ENCODE results near the gene UCK2.

GRCh38 chr1:165851034-165851658 is 23.7 kb downstream of the UCK2 start:
- TF ChIP-seq TARDBP (IDR thresholded peaks at IDR 0.05) (no peak), FOXM1 (IDR thresholded peaks at IDR 0.05; ENCODE audit: borderline replicate concordance) (no peak), ELF4 (IDR thresholded peaks at IDR 0.05) (no peak), ZNF384 (IDR thresholded peaks at IDR 0.05) (no peak), CTBP1 (IDR thresholded peaks at IDR 0.05; ENCODE audit: borderline replicate concordance) (no peak), BHLHE40 (IDR thresholded peaks at IDR 0.05; ENCODE audit: borderline replicate concordance) (no peak), LEF1 (IDR thresholded peaks at IDR 0.05; ENCODE audit: borderline replicate concordance) (no peak), SUZ12 (IDR thresholded peaks at IDR 0.05) (no peak)

Data from HEK293T (cell line).